GM12878 (cell line): Measurements from ENCODE around the gene ANKS1A. TPM values are rescaled to one million over a fixed set of nuclear protein-coding genes. Genes with fewer than 3 reads are reported as not detected.

Experiments
- ATAC-seq: fragments of 200-7000 bp; cut with Tn5 transposase; 3 replicates; pipeline ENCODE4 v1.9.1; 2020; ENCODE audit warnings: mild to moderate bottlenecking, moderate library complexity
- BruUV-seq: library from RNA; stranded (reverse); fragments of 400-500 nt; replicated peaks from 2 replicates; lab custom pipeline; 2021; lab: Mats Ljungman, UMichigan
- CTCF ChIA-PET: fragments of 300-600 bp; sonication (Branson Sonifier 250); formaldehyde crosslinking; extraction: SDS; loops from one replicate; lab custom pipeline; 2021; ENCODE audit warnings: inconsistent platforms; lab: Yijun Ruan, JAX
- POLR2A ChIA-PET: fragments of 350-600 bp; formaldehyde crosslinking; extraction: SDS; loops from one replicate; lab custom pipeline; 2021; ENCODE audit warnings: inconsistent platforms; lab: Charles Lee
- RAD21 ChIA-PET: fragments of 300-600 bp; sonication (Branson Sonifier 250); formaldehyde crosslinking; loops from one replicate; lab custom pipeline; 2023; ENCODE audit warnings: antibody characterized with exemption; ENCODE audit not compliant: unreplicated experiment; lab: Charles Lee
- SMC1A ChIA-PET: fragments of 300-600 bp; sonication (Branson Sonifier 250); formaldehyde crosslinking; loops from one replicate; lab custom pipeline; 2023; ENCODE audit not compliant: unreplicated experiment, uncharacterized antibody; lab: Charles Lee
- DNase-seq: peaks from one replicate; pipeline ENCODE4 v3.0.0-alpha.2; 2011; ENCODE audit warnings: low read depth, low spot score
- FAIRE-seq: peaks from 3 replicates; lab custom pipeline; 2011; peaks lifted over from hg19 to GRCh38; lab: Jason Lieb, UNC
- H2AFZ ChIP-seq: 2 replicates; pipeline ENCODE4 v1.6.0; 2011; ENCODE audit warnings: low read depth, low read length, control low read depth; ENCODE audit not compliant: control insufficient read depth
- H3K27ac ChIP-seq: 2 replicates; pipeline ENCODE4 v1.5.1; 2011; ENCODE audit warnings: control low read depth; ENCODE audit not compliant: control insufficient read depth, insufficient read depth
- H3K27me3 ChIP-seq, 2 experiments: replicated peaks in 1 of 2; 2 replicates each; pipeline versions ENCODE4 v1.6.0 to v1.6.1; 2011; ENCODE audit warnings: low read length in 1 of 2; ENCODE audit not compliant: control insufficient read depth in 2 of 2, insufficient read depth in 2 of 2
- H3K36me3 ChIP-seq, 2 experiments: 2 replicates each; pipeline ENCODE4 v1.5.1; 2011; ENCODE audit warnings: low read length in 1 of 2; ENCODE audit not compliant: control insufficient read depth in 2 of 2, insufficient read depth in 2 of 2
- H3K4me1 ChIP-seq: 2 replicates; pipeline ENCODE4 v1.6.1; 2011; ENCODE audit warnings: mild to moderate bottlenecking, low read length, moderate library complexity, mixed read lengths; ENCODE audit not compliant: control insufficient read depth, insufficient read depth
- H3K4me2 ChIP-seq: 2 replicates; pipeline ENCODE4 v1.6.0; 2011; ENCODE audit warnings: control low read depth; ENCODE audit not compliant: control insufficient read depth, insufficient read depth
- H3K4me3 ChIP-seq: fragments of 200-600 bp; sonication (generic); 2 replicates; pipeline ENCODE4 v1.5.1; 2016
- H3K79me2 ChIP-seq: 2 replicates; pipeline ENCODE4 v1.6.0; 2011; ENCODE audit warnings: low read length; ENCODE audit not compliant: control insufficient read depth, insufficient read depth
- H3K9ac ChIP-seq: 2 replicates; pipeline ENCODE4 v1.8.0; 2011; ENCODE audit warnings: low read length, control low read depth, mixed read lengths; ENCODE audit not compliant: control insufficient read depth, insufficient read depth
- H3K9me3 ChIP-seq: replicated peaks from 3 replicates; pipeline ENCODE4 v1.5.1; 2011; ENCODE audit warnings: mild to moderate bottlenecking, low read length; ENCODE audit not compliant: control insufficient read depth, insufficient read depth
- H4K20me1 ChIP-seq: 2 replicates; pipeline ENCODE4 v1.6.0; 2011; ENCODE audit not compliant: control insufficient read depth, insufficient read depth
- E2F4 ChIP-seq: IDR thresholded peaks from 2 replicates; pipeline ENCODE4 v1.6.1; 2012; ENCODE audit warnings: low read depth, low read length, improper control_type of control experiment
- E2F8 ChIP-seq: fragments of 450-650 bp; IDR thresholded peaks from 2 replicates; pipeline ENCODE4 v1.6.1; 2018; ENCODE audit warnings: mild to moderate bottlenecking, low read depth, moderate library complexity; ENCODE audit not compliant: partially characterized antibody
- E4F1 ChIP-seq: fragments of 450-650 bp; IDR thresholded peaks from 2 replicates; pipeline ENCODE4 v1.6.1; 2018; ENCODE audit warnings: borderline replicate concordance, mild to moderate bottlenecking; ENCODE audit not compliant: partially characterized antibody
- ELK1 ChIP-seq: IDR thresholded peaks from 2 replicates; pipeline ENCODE4 v1.6.1; 2012; ENCODE audit warnings: low read depth, low read length, improper control_type of control experiment
- JUNB ChIP-seq: IDR thresholded peaks from 2 replicates; pipeline ENCODE4 v1.6.1; 2016; ENCODE audit warnings: antibody characterized with exemption, mild to moderate bottlenecking
- LARP7 ChIP-seq: fragments of 450-650 bp; IDR thresholded peaks from 2 replicates; pipeline ENCODE4 v1.6.1; 2017; ENCODE audit warnings: mild to moderate bottlenecking
- POLR2AphosphoS2 ChIP-seq: IDR thresholded peaks from 2 replicates; pipeline ENCODE4 v1.6.1; 2011; ENCODE audit warnings: low read depth, mild to moderate bottlenecking, low read length, improper control_type of control experiment, moderate library complexity
- USF1 ChIP-seq: IDR thresholded peaks from 2 replicates; pipeline ENCODE4 v1.6.1; 2011; ENCODE audit warnings: borderline replicate concordance, low read depth, mild to moderate bottlenecking, moderate library complexity, mixed read lengths, low read length; ENCODE audit not compliant: insufficient read depth; ENCODE audit errors: extremely low read length
- ZNF24 ChIP-seq: fragments of 450-650 bp; IDR thresholded peaks from 2 replicates; pipeline ENCODE4 v1.6.1; 2017; ENCODE audit warnings: antibody characterized with exemption, mild to moderate bottlenecking
- WGBS: methylation state at CpG from one replicate; pipeline ENCODE4 v1.1.6; 2016; ENCODE audit warnings: low lambda C conversion rate; ENCODE audit not compliant: insufficient replicate concordance, insufficient coverage; ENCODE audit errors: missing lambda C conversion rate; 5-methylcytosine and 5-hydroxymethylcytosine counted together
- in situ Hi-C: fragments of 300-500 bp; cut with MboI; formaldehyde crosslinking; loops from 9 replicates; pipeline ENCODE4 v1.14.3; 2018; ENCODE audit warnings: mixed read lengths
- intact Hi-C: fragments of 100-400 bp; cut with micrococcal nuclease; formaldehyde crosslinking; loops from one replicate; pipeline ENCODE4 v1.14.2; 2022; ENCODE audit not compliant: unreplicated experiment
- polyA plus RNA-seq, 11 experiments: library from polyadenylated mRNA; depleted of rRNA in 4 of 11; unstranded in 6 of 11; stranded (reverse) in 5 of 11; fragments of >200 nt; fragmentation: Nextera tagmentation in 4 of 11; fragmentation: Illumina TruSeq in 1 of 11; extraction: Ambion mirVana in 4 of 11; extraction: Trizol in 1 of 11; gene quantifications; 1 replicate in 1 of 11; 2 replicates in 10 of 11; pipeline versions ENCODE4 v1.2.1 to v1.2.3, GENCODE V29; 2011 to 2016; ENCODE audit warnings: inconsistent platforms in 2 of 11, missing spikeins in 2 of 11, low read depth in 1 of 11
- total RNA-seq, 4 experiments: library from RNA; depleted of rRNA in 3 of 4; stranded (reverse); fragments of >200 nt in 3 of 4; fragmentation: Illumina TruSeq in 1 of 4; extraction: Trizol in 1 of 4; gene quantifications; 2 replicates each; pipeline versions ENCODE4 v1.2.1 to v1.2.3, GENCODE V29; 2013 to 2021

Gene ANKS1A
- total and polyA plus RNA-seq, 10 of the 15 experiments (the other 5 are each of a cell fraction or from before 2014, with no cell fraction given) = 0.60 to 7.0 (median 3.0) TPM

- no TSS peak for BruUV-seq
- H2AFZ ChIP-seq = no peak overlapping the region
- no peaks in the 10 kb centered on the region for H3K4me1 ChIP-seq
- 74% methylated on average over 2 of the region's 2 CpGs for WGBS
- ChIA-PET POLR2A (no interaction called here), RAD21 (no interaction called here), CTCF (no interaction called here), SMC1A (interaction anchor here (1.8 kb wide), 1 partner anchor 11 kb away, joined by 5 read pairs; no protein-coding TSS in a partner anchor)
- H3K4me2 ChIP-seq = no peak overlapping the region
- no peaks in the 10 kb centered on the region for H3K27me3 ChIP-seq
- H4K20me1 ChIP-seq = no peaks in the 10 kb centered on the region
- in situ Hi-C loops = no loop called here
- ATAC-seq (no peak), FAIRE-seq (no peak), DNase-seq (no peak)
- no peak overlapping the region for H3K9ac ChIP-seq
- no peak overlapping the region for H3K27ac ChIP-seq
- TF ChIP-seq LARP7 (no peak), USF1 (no peak), ELK1 (no peak), E2F4 (no peak), E2F8 (no peak), JUNB (no peak), E4F1 (no peak), POLR2AphosphoS2 (no peak), ZNF24 (no peak)
- intact Hi-C loops = no loop called here
- H3K9me3 ChIP-seq = no peaks in the 10 kb centered on the region
- H3K4me3 ChIP-seq = no peak overlapping the region
- no peaks in the 10 kb centered on the region for H3K36me3 ChIP-seq
- H3K79me2 ChIP-seq = no peaks in the 10 kb centered on the region
Observed at GRCh38 chr6:34953061-34954025, 64.3 kb downstream of the ANKS1A start.
